Measurements from ENCODE around the gene DCLRE1C.

- TF ChIP-seq, protein P1, sequence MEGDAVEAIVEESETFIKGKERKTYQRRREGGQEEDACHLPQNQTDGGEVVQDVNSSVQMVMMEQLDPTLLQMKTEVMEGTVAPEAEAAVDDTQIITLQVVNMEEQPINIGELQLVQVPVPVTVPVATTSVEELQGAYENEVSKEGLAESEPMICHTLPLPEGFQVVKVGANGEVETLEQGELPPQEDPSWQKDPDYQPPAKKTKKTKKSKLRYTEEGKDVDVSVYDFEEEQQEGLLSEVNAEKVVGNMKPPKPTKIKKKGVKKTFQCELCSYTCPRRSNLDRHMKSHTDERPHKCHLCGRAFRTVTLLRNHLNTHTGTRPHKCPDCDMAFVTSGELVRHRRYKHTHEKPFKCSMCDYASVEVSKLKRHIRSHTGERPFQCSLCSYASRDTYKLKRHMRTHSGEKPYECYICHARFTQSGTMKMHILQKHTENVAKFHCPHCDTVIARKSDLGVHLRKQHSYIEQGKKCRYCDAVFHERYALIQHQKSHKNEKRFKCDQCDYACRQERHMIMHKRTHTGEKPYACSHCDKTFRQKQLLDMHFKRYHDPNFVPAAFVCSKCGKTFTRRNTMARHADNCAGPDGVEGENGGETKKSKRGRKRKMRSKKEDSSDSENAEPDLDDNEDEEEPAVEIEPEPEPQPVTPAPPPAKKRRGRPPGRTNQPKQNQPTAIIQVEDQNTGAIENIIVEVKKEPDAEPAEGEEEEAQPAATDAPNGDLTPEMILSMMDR (IDR thresholded peaks at IDR 0.05; ENCODE audit: extremely low read depth in 1 of 2, insufficient read depth in 1 of 2, low read depth in 1 of 2, low read length in 2 of 2): no peak
- TF ChIP-seq, protein P2, sequence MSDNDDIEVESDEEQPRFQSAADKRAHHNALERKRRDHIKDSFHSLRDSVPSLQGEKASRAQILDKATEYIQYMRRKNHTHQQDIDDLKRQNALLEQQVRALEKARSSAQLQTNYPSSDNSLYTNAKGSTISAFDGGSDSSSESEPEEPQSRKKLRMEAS (IDR thresholded peaks at IDR 0.05; ENCODE audit: insufficient read depth, insufficient read length): no peak
- TF ChIP-seq POLR2A (IDR thresholded peaks at IDR 0.05; ENCODE audit: low read depth, low read length) (no peak), POLR2AphosphoS5 (IDR thresholded peaks at IDR 0.05; ENCODE audit: insufficient read depth, low read depth, low read length) (no peak), EZH2 (IDR thresholded peaks at IDR 0.05; ENCODE audit: borderline replicate concordance, low read depth, low read length, severe bottlenecking) (no peak)
Observed at GRCh38 chr10:14909101-14909500, 44.8 kb downstream of the DCLRE1C start.

All from endothelial cell of umbilical vein (primary cell).